HepG2 (cell line): ENCODE data around the gene ZNF425. TPM values are rescaled to one million over a fixed set of nuclear protein-coding genes. Genes with fewer than 3 reads are reported as not detected.

Experiments
- BCL6 ChIP-seq: IDR thresholded peaks from 2 replicates; pipeline ENCODE4 v1.6.1; 2016; ENCODE audit warnings: missing genetic modification reagents, missing compliant biosample characterization
- GABPB1 ChIP-seq: IDR thresholded peaks from 2 replicates; pipeline ENCODE4 v1.6.1; 2016; ENCODE audit warnings: mild to moderate bottlenecking, missing genetic modification reagents, moderate library complexity, missing compliant biosample characterization
- HES4 ChIP-seq: sonication (generic); formaldehyde crosslinking; IDR thresholded peaks from 2 replicates; pipeline ENCODE4 v1.9.0; 2021; ENCODE audit warnings: mild to moderate bottlenecking, missing genetic modification reagents, borderline replicate concordance
- HNRNPH1 ChIP-seq: fragments of 200-400 bp; formaldehyde crosslinking; optimal IDR thresholded peaks from 2 replicates; pipeline ENCODE3; 2017; ENCODE audit warnings: mild to moderate bottlenecking, low read depth, low read length
- HOXA7 ChIP-seq: sonication (generic); formaldehyde crosslinking; IDR thresholded peaks from 2 replicates; pipeline ENCODE4 v1.8.1; 2022; ENCODE audit warnings: mild to moderate bottlenecking, missing genetic modification reagents, moderate library complexity
- KAT7 ChIP-seq: IDR thresholded peaks from 2 replicates; pipeline ENCODE4 v1.6.1; 2018; ENCODE audit warnings: borderline replicate concordance, missing compliant biosample characterization
- MAFK ChIP-seq, 2 experiments: IDR thresholded peaks in 1 of 2; conservative IDR thresholded peaks in 1 of 2; 2 replicates each; pipeline ENCODE4 v1.6.1; 2011; ENCODE audit warnings: improper control_type of control experiment in 2 of 2, low read length in 2 of 2
- PPARG ChIP-seq: conservative IDR thresholded peaks from 2 replicates; pipeline ENCODE4 v1.6.1; 2016; ENCODE audit warnings: missing biosample characterization, missing genetic modification reagents
- SNAPC2 ChIP-seq: sonication (generic); formaldehyde crosslinking; IDR thresholded peaks from 2 replicates; pipeline ENCODE4 v1.8.1; 2022; ENCODE audit warnings: mild to moderate bottlenecking, missing genetic modification reagents
- SRSF1 ChIP-seq: fragments of 200-400 bp; formaldehyde crosslinking; optimal IDR thresholded peaks from 2 replicates; pipeline ENCODE3; 2017; ENCODE audit warnings: mild to moderate bottlenecking, low read depth, low read length, moderate library complexity
- ZBTB7A ChIP-seq: sonication (generic); formaldehyde crosslinking; IDR thresholded peaks from 2 replicates; pipeline ENCODE4 v1.8.0; 2022; ENCODE audit warnings: mild to moderate bottlenecking, missing genetic modification reagents
- ZFX ChIP-seq: sonication (generic); formaldehyde crosslinking; IDR thresholded peaks from 2 replicates; pipeline ENCODE4 v1.4.0; 2020; ENCODE audit warnings: mild to moderate bottlenecking, low read depth, missing genetic modification reagents, moderate library complexity
- ZNF326 ChIP-seq: sonication (generic); formaldehyde crosslinking; IDR thresholded peaks from 2 replicates; pipeline ENCODE4 v1.4.0; 2020; ENCODE audit warnings: missing genetic modification reagents, borderline replicate concordance
- ZNF432 ChIP-seq: sonication (generic); formaldehyde crosslinking; IDR thresholded peaks from 2 replicates; pipeline ENCODE4 v1.5.0; 2020; ENCODE audit warnings: missing genetic modification reagents, mild to moderate bottlenecking, borderline replicate concordance
- ZNF484 ChIP-seq: sonication (generic); formaldehyde crosslinking; IDR thresholded peaks from 2 replicates; pipeline ENCODE4 v1.5.1; 2020; ENCODE audit warnings: mild to moderate bottlenecking, low read depth, missing genetic modification reagents, borderline replicate concordance
- ZNF790 ChIP-seq: sonication (generic); formaldehyde crosslinking; IDR thresholded peaks from 2 replicates; pipeline ENCODE4 v1.8.0; 2022; ENCODE audit warnings: missing genetic modification reagents, mild to moderate bottlenecking, borderline replicate concordance
- ZSCAN9 ChIP-seq: IDR thresholded peaks from 2 replicates; pipeline ENCODE4 v1.6.1; 2016; ENCODE audit warnings: borderline replicate concordance
- polyA plus RNA-seq, 8 experiments: library from polyadenylated mRNA; depleted of rRNA in 3 of 8; stranded (reverse) in 7 of 8; unstranded in 1 of 8; fragments of >200 nt; fragmentation: Illumina TruSeq in 4 of 8; extraction: Trizol in 4 of 8; gene quantifications; 2 replicates each; pipeline versions ENCODE4 v1.2.1 to v1.2.3, GENCODE V29; 2011 to 2016; ENCODE audit warnings: low read depth in 4 of 8, missing spikeins in 1 of 8, mixed read lengths in 1 of 8; ENCODE audit not compliant: insufficient read depth in 1 of 8
- total RNA-seq, 5 experiments: library from RNA; depleted of rRNA; stranded (reverse); fragments of >200 nt; fragmentation: Illumina TruSeq; extraction: Trizol; gene quantifications; 2 replicates each; pipeline ENCODE4 v1.2.3, GENCODE V29; 2016; ENCODE audit warnings: low read depth in 1 of 5
- TF ChIP-seq, protein P1 (sequence below): sonication (generic); formaldehyde crosslinking; IDR thresholded peaks from 2 replicates; pipeline ENCODE4 v1.4.0; 2020; ENCODE audit warnings: mild to moderate bottlenecking, missing genetic modification reagents, borderline replicate concordance
- TF ChIP-seq, protein P2 (sequence below): sonication (generic); formaldehyde crosslinking; IDR thresholded peaks from 2 replicates; pipeline ENCODE4 v1.4.0; 2020; ENCODE audit warnings: mild to moderate bottlenecking, missing genetic modification reagents
- TF ChIP-seq, protein P3 (sequence below): sonication (generic); formaldehyde crosslinking; IDR thresholded peaks from 2 replicates; pipeline ENCODE4 v1.9.0; 2022; ENCODE audit warnings: missing genetic modification reagents, mild to moderate bottlenecking, borderline replicate concordance

The ZNF425 gene
- total and polyA plus RNA-seq, 2 of the 13 experiments (the other 11 are each of a cell fraction or from before 2014, with no cell fraction given) = 0.51 to 1.1 TPM

DNA sequence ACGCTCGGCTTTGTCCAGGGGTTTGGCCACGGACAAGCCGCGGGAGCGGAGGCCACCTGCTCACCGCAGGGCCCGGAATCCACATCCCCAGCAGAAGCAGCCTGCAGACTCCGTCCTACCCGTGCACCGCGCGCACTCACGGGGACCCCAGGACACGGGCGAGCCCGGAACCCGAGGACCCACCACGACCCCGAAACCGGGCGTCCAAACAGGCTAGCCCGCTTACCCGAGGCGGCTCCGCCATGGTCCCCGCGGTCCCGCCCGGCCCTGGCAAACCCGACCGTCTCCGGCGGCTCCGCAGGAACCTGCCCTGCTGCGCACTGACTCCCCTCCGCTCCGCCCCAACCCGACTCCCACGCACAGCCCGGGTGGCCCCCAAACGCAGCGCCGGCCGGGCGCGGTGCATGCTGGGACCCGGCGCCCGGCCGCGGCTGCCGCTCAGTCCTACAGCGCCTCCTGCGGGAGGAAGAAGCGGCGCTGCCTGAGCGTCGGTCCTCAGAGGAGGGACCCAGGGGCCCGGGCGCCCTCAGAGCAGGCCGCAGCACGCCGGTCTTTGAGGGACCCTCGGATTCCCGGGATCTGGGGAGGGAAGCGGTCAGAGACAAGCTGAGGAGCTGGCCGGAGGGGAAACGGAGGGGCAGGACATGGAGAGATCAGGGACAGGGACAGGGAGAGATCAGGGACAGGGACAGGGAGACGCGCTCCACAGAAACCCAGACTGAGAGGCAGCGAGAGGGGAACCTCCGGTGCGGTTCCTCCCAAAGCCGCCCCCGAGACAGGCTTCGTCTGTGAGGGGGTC is 35.5 kb downstream of the ZNF425 start, which contains the start of gene ZNF786 (continued):
- TF ChIP-seq, protein P1, sequence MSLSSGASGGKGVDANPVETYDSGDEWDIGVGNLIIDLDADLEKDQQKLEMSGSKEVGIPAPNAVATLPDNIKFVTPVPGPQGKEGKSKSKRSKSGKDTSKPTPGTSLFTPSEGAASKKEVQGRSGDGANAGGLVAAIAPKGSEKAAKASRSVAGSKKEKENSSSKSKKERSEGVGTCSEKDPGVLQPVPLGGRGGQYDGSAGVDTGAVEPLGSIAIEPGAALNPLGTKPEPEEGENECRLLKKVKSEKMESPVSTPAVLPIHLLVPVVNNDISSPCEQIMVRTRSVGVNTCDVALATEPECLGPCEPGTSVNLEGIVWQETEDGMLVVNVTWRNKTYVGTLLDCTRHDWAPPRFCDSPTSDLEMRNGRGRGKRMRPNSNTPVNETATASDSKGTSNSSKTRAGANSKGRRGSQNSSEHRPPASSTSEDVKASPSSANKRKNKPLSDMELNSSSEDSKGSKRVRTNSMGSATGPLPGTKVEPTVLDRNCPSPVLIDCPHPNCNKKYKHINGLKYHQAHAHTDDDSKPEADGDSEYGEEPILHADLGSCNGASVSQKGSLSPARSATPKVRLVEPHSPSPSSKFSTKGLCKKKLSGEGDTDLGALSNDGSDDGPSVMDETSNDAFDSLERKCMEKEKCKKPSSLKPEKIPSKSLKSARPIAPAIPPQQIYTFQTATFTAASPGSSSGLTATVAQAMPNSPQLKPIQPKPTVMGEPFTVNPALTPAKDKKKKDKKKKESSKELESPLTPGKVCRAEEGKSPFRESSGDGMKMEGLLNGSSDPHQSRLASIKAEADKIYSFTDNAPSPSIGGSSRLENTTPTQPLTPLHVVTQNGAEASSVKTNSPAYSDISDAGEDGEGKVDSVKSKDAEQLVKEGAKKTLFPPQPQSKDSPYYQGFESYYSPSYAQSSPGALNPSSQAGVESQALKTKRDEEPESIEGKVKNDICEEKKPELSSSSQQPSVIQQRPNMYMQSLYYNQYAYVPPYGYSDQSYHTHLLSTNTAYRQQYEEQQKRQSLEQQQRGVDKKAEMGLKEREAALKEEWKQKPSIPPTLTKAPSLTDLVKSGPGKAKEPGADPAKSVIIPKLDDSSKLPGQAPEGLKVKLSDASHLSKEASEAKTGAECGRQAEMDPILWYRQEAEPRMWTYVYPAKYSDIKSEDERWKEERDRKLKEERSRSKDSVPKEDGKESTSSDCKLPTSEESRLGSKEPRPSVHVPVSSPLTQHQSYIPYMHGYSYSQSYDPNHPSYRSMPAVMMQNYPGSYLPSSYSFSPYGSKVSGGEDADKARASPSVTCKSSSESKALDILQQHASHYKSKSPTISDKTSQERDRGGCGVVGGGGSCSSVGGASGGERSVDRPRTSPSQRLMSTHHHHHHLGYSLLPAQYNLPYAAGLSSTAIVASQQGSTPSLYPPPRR (CRISPR knock-in tag) = no peak
- no peak for TF ChIP-seq ZSCAN9 (CRISPR knock-in tag)
- peak; percentile 80 for TF ChIP-seq GABPB1
- no peak for TF ChIP-seq MAFK (conservative IDR thresholded peaks at IDR 0.05 in 1 of 2, IDR thresholded peaks at IDR 0.05 in 1 of 2; ENCODE audit: low read length in 2 of 2)
- peak; percentile 16 for TF ChIP-seq SRSF1
- peak; percentile 78 for TF ChIP-seq ZBTB7A (CRISPR knock-in tag)
- peak; percentile 29; the same call in 1 of the 2 replicates for TF ChIP-seq SNAPC2
- TF ChIP-seq ZFX (CRISPR knock-in tag) = peak; percentile 99
- no peak for TF ChIP-seq ZNF326 (CRISPR knock-in tag)
- peak; percentile 82 for TF ChIP-seq KAT7 (CRISPR knock-in tag)
- peak; percentile 31 for TF ChIP-seq HNRNPH1
- TF ChIP-seq HOXA7 = peak; percentile 37; the same call in 1 of the 2 replicates
- TF ChIP-seq HES4 (CRISPR knock-in tag) = peak; percentile 77; the same call in 1 of the 2 replicates
- no peak for TF ChIP-seq ZNF432 (CRISPR knock-in tag)
- peak; percentile 27; the same call in 1 of the 2 replicates for TF ChIP-seq BCL6 (CRISPR knock-in tag)
- TF ChIP-seq ZNF790 (CRISPR knock-in tag) = no peak
- peak; percentile 46 for TF ChIP-seq PPARG
- no peak for TF ChIP-seq ZNF484 (CRISPR knock-in tag)
- TF ChIP-seq, protein P2, sequence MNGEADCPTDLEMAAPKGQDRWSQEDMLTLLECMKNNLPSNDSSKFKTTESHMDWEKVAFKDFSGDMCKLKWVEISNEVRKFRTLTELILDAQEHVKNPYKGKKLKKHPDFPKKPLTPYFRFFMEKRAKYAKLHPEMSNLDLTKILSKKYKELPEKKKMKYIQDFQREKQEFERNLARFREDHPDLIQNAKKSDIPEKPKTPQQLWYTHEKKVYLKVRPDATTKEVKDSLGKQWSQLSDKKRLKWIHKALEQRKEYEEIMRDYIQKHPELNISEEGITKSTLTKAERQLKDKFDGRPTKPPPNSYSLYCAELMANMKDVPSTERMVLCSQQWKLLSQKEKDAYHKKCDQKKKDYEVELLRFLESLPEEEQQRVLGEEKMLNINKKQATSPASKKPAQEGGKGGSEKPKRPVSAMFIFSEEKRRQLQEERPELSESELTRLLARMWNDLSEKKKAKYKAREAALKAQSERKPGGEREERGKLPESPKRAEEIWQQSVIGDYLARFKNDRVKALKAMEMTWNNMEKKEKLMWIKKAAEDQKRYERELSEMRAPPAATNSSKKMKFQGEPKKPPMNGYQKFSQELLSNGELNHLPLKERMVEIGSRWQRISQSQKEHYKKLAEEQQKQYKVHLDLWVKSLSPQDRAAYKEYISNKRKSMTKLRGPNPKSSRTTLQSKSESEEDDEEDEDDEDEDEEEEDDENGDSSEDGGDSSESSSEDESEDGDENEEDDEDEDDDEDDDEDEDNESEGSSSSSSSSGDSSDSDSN = peak; percentile 97
- TF ChIP-seq, protein P3, sequence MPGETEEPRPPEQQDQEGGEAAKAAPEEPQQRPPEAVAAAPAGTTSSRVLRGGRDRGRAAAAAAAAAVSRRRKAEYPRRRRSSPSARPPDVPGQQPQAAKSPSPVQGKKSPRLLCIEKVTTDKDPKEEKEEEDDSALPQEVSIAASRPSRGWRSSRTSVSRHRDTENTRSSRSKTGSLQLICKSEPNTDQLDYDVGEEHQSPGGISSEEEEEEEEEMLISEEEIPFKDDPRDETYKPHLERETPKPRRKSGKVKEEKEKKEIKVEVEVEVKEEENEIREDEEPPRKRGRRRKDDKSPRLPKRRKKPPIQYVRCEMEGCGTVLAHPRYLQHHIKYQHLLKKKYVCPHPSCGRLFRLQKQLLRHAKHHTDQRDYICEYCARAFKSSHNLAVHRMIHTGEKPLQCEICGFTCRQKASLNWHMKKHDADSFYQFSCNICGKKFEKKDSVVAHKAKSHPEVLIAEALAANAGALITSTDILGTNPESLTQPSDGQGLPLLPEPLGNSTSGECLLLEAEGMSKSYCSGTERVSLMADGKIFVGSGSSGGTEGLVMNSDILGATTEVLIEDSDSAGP = peak; percentile 91; the same call in 1 of the 2 replicates
